PC-3 (cell line): ENCODE measurements around the gene CEBPB. TPM values are rescaled to one million over a fixed set of nuclear protein-coding genes. Genes with fewer than 3 reads are reported as not detected.
A peak's percentile ranks its signal among the peaks of the same experiment; 100 is the strongest.

ENCODE experiments used
- ATAC-seq: fragments of 200-7000 bp; cut with Tn5 transposase; 2 replicates; pipeline ENCODE4 v1.9.1; 2020; ENCODE audit warnings: mild to moderate bottlenecking, moderate library complexity
- BruUV-seq: library from RNA; stranded (reverse); fragments of 400-500 nt; replicated peaks from 2 replicates; lab custom pipeline; 2021; lab: Mats Ljungman, UMichigan
- CTCF ChIA-PET: fragments of 300-600 bp; sonication (Branson Sonifier 250); formaldehyde crosslinking; loops from one replicate; lab custom pipeline; 2022; ENCODE audit warnings: antibody characterized with exemption; lab: Charles Lee
- POLR2A ChIA-PET: fragments of 300-600 bp; sonication (Branson Sonifier 250); formaldehyde crosslinking; loops from one replicate; lab custom pipeline; 2022; ENCODE audit warnings: antibody characterized with exemption; ENCODE audit not compliant: unreplicated experiment; lab: Charles Lee
- DNase-seq: peaks from one replicate; pipeline ENCODE4 v3.0.0-alpha.2; 2015
- H2AFZ ChIP-seq: fragments of 300-600 bp; sonication (generic); 2 replicates; pipeline ENCODE4 v1.6.0; 2016; ENCODE audit warnings: antibody characterized with exemption, low read length
- H3F3A ChIP-seq: fragments of 300-600 bp; sonication (generic); one replicate; pipeline ENCODE4 v1.6.0; 2017; ENCODE audit warnings: antibody characterized with exemption, low read length, control low read depth, mild to moderate bottlenecking; ENCODE audit not compliant: unreplicated experiment
- H3K27ac ChIP-seq: fragments of 300-600 bp; sonication (generic); 2 replicates; pipeline ENCODE4 v1.5.1; 2016; ENCODE audit warnings: mild to moderate bottlenecking, low read length
- H3K27me3 ChIP-seq: fragments of 300-600 bp; sonication (generic); 2 replicates; pipeline ENCODE4 v1.6.1; 2016; ENCODE audit warnings: low read length, mixed read lengths
- H3K36me3 ChIP-seq: fragments of 300-600 bp; sonication (generic); 2 replicates; pipeline ENCODE4 v1.6.1; 2016; ENCODE audit warnings: low read depth, mixed run types, low read length, mixed read lengths
- H3K4me1 ChIP-seq: fragments of 300-600 bp; sonication (generic); 2 replicates; pipeline ENCODE4 v1.5.1; 2016; ENCODE audit warnings: low read length; ENCODE audit not compliant: insufficient read depth
- H3K4me2 ChIP-seq: fragments of 300-600 bp; sonication (generic); 2 replicates; pipeline ENCODE4 v1.6.0; 2016; ENCODE audit warnings: low read length
- H3K4me3 ChIP-seq: fragments of 300-600 bp; sonication (generic); 2 replicates; pipeline ENCODE4 v1.5.1; 2016; ENCODE audit warnings: mild to moderate bottlenecking, low read length, mixed read lengths
- H3K79me2 ChIP-seq: fragments of 300-600 bp; sonication (generic); 2 replicates; pipeline ENCODE4 v1.6.1; 2017; ENCODE audit warnings: low read length, mixed read lengths
- H3K9ac ChIP-seq: fragments of 300-600 bp; sonication (generic); 2 replicates; pipeline ENCODE4 v1.6.0; 2016; ENCODE audit warnings: mild to moderate bottlenecking, low read length
- H3K9me2 ChIP-seq: fragments of 300-600 bp; sonication (generic); replicated peaks from 2 replicates; pipeline ENCODE4 v1.6.1; 2016; ENCODE audit warnings: mixed run types, low read length, mixed read lengths
- H3K9me3 ChIP-seq: fragments of 300-600 bp; sonication (generic); 2 replicates; pipeline ENCODE4 v1.6.1; 2016; ENCODE audit warnings: low read length, mixed read lengths
- H4K20me1 ChIP-seq: fragments of 300-600 bp; sonication (generic); 2 replicates; pipeline ENCODE4 v1.6.1; 2016; ENCODE audit warnings: low read length, mixed read lengths
- EZH2 ChIP-seq: fragments of 300-600 bp; sonication (generic); IDR thresholded peaks from one replicate; pipeline ENCODE4 v1.6.1; 2017; ENCODE audit warnings: antibody characterized with exemption, mild to moderate bottlenecking, low read length; ENCODE audit not compliant: unreplicated experiment
- EZH2phosphoT487 ChIP-seq: fragments of 300-600 bp; sonication (generic); IDR thresholded peaks from 2 replicates; pipeline ENCODE4 v1.6.1; 2018; ENCODE audit warnings: mild to moderate bottlenecking, antibody characterized with exemption, low read length, borderline replicate concordance
- intact Hi-C: fragments of 100-400 bp; cut with micrococcal nuclease; formaldehyde crosslinking; loops from 2 replicates; pipeline ENCODE4 v1.9.0; 2023
- total RNA-seq: library from RNA; depleted of rRNA; stranded (reverse); fragments of >200 nt; gene quantifications from 2 replicates; pipeline ENCODE4 v1.2.3, GENCODE V29; 2014
- TF ChIP-seq, protein P1 (sequence below): fragments of 300-600 bp; sonication (generic); conservative IDR thresholded peaks from 2 replicates; pipeline ENCODE4 v1.5.1; 2017; ENCODE audit warnings: antibody characterized with exemption, low read depth, mild to moderate bottlenecking, low read length

The CEBPB gene
- total RNA-seq, 1 experiment from 2014 or later: 103 TPM

- ChIA-PET CTCF (no interaction called here), POLR2A (no interaction called here)
- Histone ChIP-seq H3K9me2 (no peaks in the 10 kb centered on the region), H4K20me1 (peaks cover 28% of the 10 kb centered on the region), H3K27me3 (no peaks in the 10 kb centered on the region), H3K9me3 (no peaks in the 10 kb centered on the region), H3K79me2 (peaks cover 47% of the 10 kb centered on the region), H3K4me3 (peak overlapping the region; percentile 96), H3K9ac (peak overlapping the region; percentile 94), H3K36me3 (peaks cover 12% of the 10 kb centered on the region; the same call in 1 of the 2 replicates), H3K4me2 (peak overlapping the region; percentile 95), H2AFZ (no peak overlapping the region), H3F3A (peaks cover 5% of the 10 kb centered on the region), H3K27ac (no peak overlapping the region), H3K4me1 (peaks cover 19% of the 10 kb centered on the region)
- DNase-seq (no peak), ATAC-seq (no peak)
- TF ChIP-seq EZH2 (no peak), EZH2phosphoT487 (no peak)
- TF ChIP-seq, protein P1, sequence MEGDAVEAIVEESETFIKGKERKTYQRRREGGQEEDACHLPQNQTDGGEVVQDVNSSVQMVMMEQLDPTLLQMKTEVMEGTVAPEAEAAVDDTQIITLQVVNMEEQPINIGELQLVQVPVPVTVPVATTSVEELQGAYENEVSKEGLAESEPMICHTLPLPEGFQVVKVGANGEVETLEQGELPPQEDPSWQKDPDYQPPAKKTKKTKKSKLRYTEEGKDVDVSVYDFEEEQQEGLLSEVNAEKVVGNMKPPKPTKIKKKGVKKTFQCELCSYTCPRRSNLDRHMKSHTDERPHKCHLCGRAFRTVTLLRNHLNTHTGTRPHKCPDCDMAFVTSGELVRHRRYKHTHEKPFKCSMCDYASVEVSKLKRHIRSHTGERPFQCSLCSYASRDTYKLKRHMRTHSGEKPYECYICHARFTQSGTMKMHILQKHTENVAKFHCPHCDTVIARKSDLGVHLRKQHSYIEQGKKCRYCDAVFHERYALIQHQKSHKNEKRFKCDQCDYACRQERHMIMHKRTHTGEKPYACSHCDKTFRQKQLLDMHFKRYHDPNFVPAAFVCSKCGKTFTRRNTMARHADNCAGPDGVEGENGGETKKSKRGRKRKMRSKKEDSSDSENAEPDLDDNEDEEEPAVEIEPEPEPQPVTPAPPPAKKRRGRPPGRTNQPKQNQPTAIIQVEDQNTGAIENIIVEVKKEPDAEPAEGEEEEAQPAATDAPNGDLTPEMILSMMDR: no peak
- BruUV-seq: no TSS peak
- intact Hi-C loops: loop anchor here (5.0 kb wide), 1 partner anchor 113 kb away; no protein-coding TSS in a partner anchor
Observed at GRCh38 chr20:50193836-50194421, 3.3 kb downstream of the CEBPB start.

- POLR2A ChIA-PET: no interaction called here
- no peak for TF ChIP-seq EZH2phosphoT487
- TF ChIP-seq EZH2: no peak
- TF ChIP-seq, protein P1: no peak
Observed at GRCh38 chr20:50194422-50194830, 3.8 kb downstream of the CEBPB start.

DNA sequence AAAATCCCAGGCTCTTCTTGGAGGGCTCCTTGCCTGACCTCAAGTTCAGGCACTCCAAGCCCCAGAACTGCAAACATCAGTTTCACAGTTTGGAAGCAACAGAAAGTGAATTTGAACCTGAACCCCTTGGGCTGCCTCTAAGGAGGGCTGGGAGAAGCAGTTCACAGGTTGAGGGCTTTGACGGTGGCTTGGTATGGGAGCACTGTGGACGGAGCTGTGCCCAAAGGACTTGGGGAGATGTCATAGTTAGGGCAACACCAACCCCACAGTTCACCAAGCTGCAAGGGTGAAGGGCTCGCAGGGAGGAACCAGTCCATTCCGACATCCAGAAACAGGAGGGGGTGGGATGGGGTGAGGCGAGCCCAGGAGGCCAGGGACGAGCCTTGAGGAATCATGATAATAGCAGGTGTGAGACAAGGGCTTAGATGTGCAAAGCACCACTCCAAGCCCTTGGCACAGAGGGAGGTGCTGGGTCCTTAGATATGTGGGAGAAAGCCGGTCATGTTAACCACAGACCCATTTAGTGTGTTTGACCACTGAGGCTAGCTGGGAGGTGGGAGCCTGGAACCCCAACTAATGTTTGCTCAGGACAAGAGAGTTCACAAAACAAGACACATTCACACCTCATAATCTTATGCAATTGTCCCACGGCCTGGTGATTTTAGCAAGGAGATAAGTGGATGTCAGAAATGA lies 4.3 kb downstream of the CEBPB start:
- no TSS peak for BruUV-seq
- Histone ChIP-seq H3K4me3 (no peak overlapping the region), H3K9ac (no peak overlapping the region), H3K9me3 (no peaks in the 10 kb centered on the region), H3K79me2 (peaks cover 47% of the 10 kb centered on the region), H3K4me2 (peak overlapping the region; percentile 95; the same call in 1 of the 2 replicates), H3K36me3 (peaks cover 12% of the 10 kb centered on the region; the same call in 1 of the 2 replicates), H4K20me1 (peaks cover 28% of the 10 kb centered on the region), H3K27ac (no peak overlapping the region), H3F3A (peaks cover 5% of the 10 kb centered on the region), H3K9me2 (no peaks in the 10 kb centered on the region), H2AFZ (no peak overlapping the region), H3K4me1 (peaks cover 16% of the 10 kb centered on the region), H3K27me3 (no peaks in the 10 kb centered on the region)
- no peak for DNase-seq
- TF ChIP-seq, protein P1: no peak
- TF ChIP-seq EZH2phosphoT487 (no peak), EZH2 (no peak)
- ATAC-seq: no peak
- intact Hi-C loops: loop anchor here (5.0 kb wide), 1 partner anchor 112 kb away; no protein-coding TSS in a partner anchor
- ChIA-PET POLR2A (no interaction called here), CTCF (no interaction called here)

More at GRCh38 chr20:50194422-50194830, 3.8 kb downstream of the CEBPB start:
- H3F3A ChIP-seq: peaks cover 5% of the 10 kb centered on the region
- no TSS peak for BruUV-seq
- H2AFZ ChIP-seq: no peak overlapping the region
- H3K4me1 ChIP-seq: peaks cover 19% of the 10 kb centered on the region
- CTCF ChIA-PET: no interaction called here
- H3K27ac ChIP-seq: no peak overlapping the region
- H3K9me2 ChIP-seq: no peaks in the 10 kb centered on the region
- peak overlapping the region; percentile 95; the same call in 1 of the 2 replicates for H3K4me2 ChIP-seq
- H3K36me3 ChIP-seq: peaks cover 12% of the 10 kb centered on the region; the same call in 1 of the 2 replicates
- H3K9ac ChIP-seq: no peak overlapping the region
- peaks cover 47% of the 10 kb centered on the region for H3K79me2 ChIP-seq
- peaks cover 28% of the 10 kb centered on the region for H4K20me1 ChIP-seq
- ATAC-seq (no peak), DNase-seq (no peak)
- H3K9me3 ChIP-seq: no peaks in the 10 kb centered on the region
- H3K4me3 ChIP-seq: peak overlapping the region; percentile 96; the same call in 1 of the 2 replicates
- intact Hi-C loops: loop anchor here (5.0 kb wide), 1 partner anchor 113 kb away; no protein-coding TSS in a partner anchor
- no peaks in the 10 kb centered on the region for H3K27me3 ChIP-seq
